ENCODE results near the gene CACNA1S. TPM values are rescaled to one million over a fixed set of nuclear protein-coding genes. Genes with fewer than 3 reads are reported as not detected.

The CACNA1S gene
- total and polyA plus RNA-seq, 2 donors = 0.05 to 0.09 TPM

DNA sequence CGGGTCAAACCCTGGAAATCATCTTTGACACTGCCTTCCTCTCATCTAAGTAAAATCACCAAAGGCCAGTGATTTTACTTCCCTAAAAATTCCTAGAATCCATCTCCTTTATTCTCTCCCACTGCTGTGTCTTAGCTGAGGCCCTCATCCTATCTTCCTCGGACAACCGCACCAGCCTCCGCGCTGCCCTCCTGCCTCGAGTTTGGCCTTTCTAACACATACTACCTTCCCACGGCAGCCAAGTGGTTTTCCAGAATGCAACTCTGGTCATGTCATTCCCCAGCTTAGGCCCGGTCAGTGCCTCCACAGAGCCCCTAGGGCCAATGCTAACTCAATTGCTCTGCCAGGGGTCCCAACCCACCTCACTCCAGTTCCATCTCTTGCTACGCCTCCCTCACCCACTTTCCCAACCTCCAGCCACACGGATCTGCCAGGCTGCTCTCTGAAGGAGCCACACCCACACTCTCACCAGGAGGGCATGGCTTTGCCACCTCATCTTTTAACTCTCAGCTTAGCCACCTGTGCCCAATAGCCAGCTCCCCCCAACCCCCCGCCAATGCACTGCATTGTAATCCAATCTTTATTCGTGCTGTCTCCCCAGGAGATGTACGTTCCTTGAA, 35.3 kb upstream of the CACNA1S start:
- DNase-seq (ENCODE audit: low read depth in 6 of 9, low spot score in 9 of 9) = no peak
- no peaks in the 10 kb centered on the region for H3K4me1 ChIP-seq (ENCODE audit: control insufficient read depth in 2 of 2, insufficient read depth in 2 of 2, low read length in 2 of 2)
- H3K36me3 ChIP-seq (ENCODE audit: control insufficient read depth in 2 of 2, insufficient read depth in 2 of 2, low read length in 1 of 2) = peaks cover 46 to 59% of the 10 kb centered on the region in 2 donors
- H3K9me3 ChIP-seq (ENCODE audit: control insufficient read depth in 2 of 2, insufficient read depth in 1 of 2, low read length in 1 of 2) = no peaks in the 10 kb centered on the region
- H3K4me3 ChIP-seq (ENCODE audit: low read length in 2 of 2) = no peak overlapping the region
- no peaks in the 10 kb centered on the region for H3K27me3 ChIP-seq (ENCODE audit: control insufficient read depth in 2 of 2, insufficient read depth in 1 of 2, low read length in 1 of 2)
- WGBS = 88% methylated on average over 13 of the region's 13 CpGs
- no peak overlapping the region for H3K27ac ChIP-seq (ENCODE audit: low read depth in 1 of 2, low read length in 1 of 2)

DNA sequence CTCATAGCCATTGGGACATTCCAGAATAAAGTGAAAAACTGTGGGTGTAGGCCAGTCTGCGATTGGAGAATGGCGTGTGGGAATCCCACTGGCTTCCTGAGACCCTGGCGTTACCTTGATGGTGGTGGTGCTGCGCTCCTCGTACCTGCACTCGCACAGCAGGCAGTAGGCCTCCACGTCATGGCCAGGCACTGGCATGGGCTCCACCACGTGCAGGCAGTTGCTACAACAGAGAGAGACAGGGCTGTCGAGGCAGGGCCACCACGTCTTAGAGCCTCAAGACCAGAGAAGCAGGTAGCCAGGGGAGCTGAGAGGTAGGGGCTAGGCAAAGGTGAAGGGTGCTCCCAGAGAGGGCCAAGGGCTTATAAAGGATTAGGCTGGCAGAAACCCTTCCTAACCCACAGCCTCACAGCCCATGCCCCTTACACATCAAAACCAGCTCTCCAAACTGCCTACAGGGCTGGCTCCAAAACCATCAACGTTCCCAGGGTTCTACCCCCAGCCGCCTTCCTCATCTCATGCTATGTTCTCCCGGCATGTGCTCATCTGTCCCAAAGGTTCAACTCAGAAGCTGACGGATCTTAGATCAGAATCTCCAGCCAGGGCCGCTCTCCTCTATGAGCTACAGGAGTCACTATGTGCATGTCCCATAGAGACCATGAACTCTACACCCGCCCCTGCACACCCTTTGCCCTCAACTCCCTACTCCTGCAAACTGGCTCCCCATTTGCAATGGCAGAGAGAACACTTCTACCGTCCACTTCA, 34.6 kb upstream of the CACNA1S start:
- Histone ChIP-seq H3K27me3 (ENCODE audit: control insufficient read depth in 2 of 2, insufficient read depth in 1 of 2, low read length in 1 of 2) (no peaks in the 10 kb centered on the region), H3K9me3 (ENCODE audit: control insufficient read depth in 2 of 2, insufficient read depth in 1 of 2, low read length in 1 of 2) (no peaks in the 10 kb centered on the region), H3K27ac (ENCODE audit: low read depth in 1 of 2, low read length in 1 of 2) (no peak overlapping the region), H3K4me1 (ENCODE audit: control insufficient read depth in 2 of 2, insufficient read depth in 2 of 2, low read length in 2 of 2) (no peaks in the 10 kb centered on the region), H3K36me3 (ENCODE audit: control insufficient read depth in 2 of 2, insufficient read depth in 2 of 2, low read length in 1 of 2) (peaks cover 50 to 61% of the 10 kb centered on the region in 2 donors), H3K4me3 (ENCODE audit: low read length in 2 of 2) (no peak overlapping the region)
- no peak for DNase-seq (ENCODE audit: low read depth in 6 of 9, low spot score in 9 of 9)
- 93% methylated on average over 17 of the region's 17 CpGs for WGBS

DNA sequence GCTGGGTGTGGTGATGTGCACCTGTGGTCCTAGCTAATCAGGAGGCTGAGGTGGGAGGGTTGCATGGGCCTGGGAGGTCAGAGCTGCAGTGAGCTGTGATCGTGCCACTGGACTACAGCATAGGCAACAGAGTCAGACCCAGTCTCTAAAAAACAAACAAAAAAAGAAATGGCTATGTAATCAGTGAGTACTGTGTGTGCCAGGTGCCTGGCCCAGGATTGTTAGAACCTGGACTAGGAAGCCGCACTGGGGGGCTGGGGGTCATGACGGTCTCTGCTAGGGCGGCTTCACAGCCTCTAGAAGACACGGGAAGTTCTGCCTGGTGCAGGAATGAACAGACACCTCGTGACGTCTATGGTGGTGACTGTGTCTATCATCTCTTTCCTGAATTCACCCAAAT, 33.6 kb upstream of the CACNA1S start:
- Histone ChIP-seq H3K36me3 (ENCODE audit: control insufficient read depth in 2 of 2, insufficient read depth in 2 of 2, low read length in 1 of 2) (peaks cover 52 to 61% of the 10 kb centered on the region in 2 donors), H3K9me3 (ENCODE audit: control insufficient read depth in 2 of 2, insufficient read depth in 1 of 2, low read length in 1 of 2) (no peaks in the 10 kb centered on the region), H3K4me3 (ENCODE audit: low read length in 2 of 2) (no peak overlapping the region), H3K27ac (ENCODE audit: low read depth in 1 of 2, low read length in 1 of 2) (no peak overlapping the region), H3K4me1 (ENCODE audit: control insufficient read depth in 2 of 2, insufficient read depth in 2 of 2, low read length in 2 of 2) (no peaks in the 10 kb centered on the region), H3K27me3 (ENCODE audit: control insufficient read depth in 2 of 2, insufficient read depth in 1 of 2, low read length in 1 of 2) (no peaks in the 10 kb centered on the region)
- 90% methylated on average over 7 of the region's 7 CpGs for WGBS
- DNase-seq (ENCODE audit: low read depth in 6 of 9, low spot score in 9 of 9) = no peak

GRCh38 chr1:201145132-201145531, 32.9 kb upstream of the CACNA1S start:
- no peaks in the 10 kb centered on the region for H3K4me1 ChIP-seq (ENCODE audit: control insufficient read depth in 2 of 2, insufficient read depth in 2 of 2, low read length in 2 of 2)
- WGBS = over 99% methylated on average over 3 of the region's 3 CpGs
- no peaks in the 10 kb centered on the region for H3K27me3 ChIP-seq (ENCODE audit: control insufficient read depth in 2 of 2, insufficient read depth in 1 of 2, low read length in 1 of 2)
- peaks cover 48 to 57% of the 10 kb centered on the region in 2 donors for H3K36me3 ChIP-seq (ENCODE audit: control insufficient read depth in 2 of 2, insufficient read depth in 2 of 2, low read length in 1 of 2)
- DNase-seq (ENCODE audit: low read depth in 6 of 9, low spot score in 9 of 9) = no peak
- no peaks in the 10 kb centered on the region for H3K9me3 ChIP-seq (ENCODE audit: control insufficient read depth in 2 of 2, insufficient read depth in 1 of 2, low read length in 1 of 2)
- H3K4me3 ChIP-seq (ENCODE audit: low read length in 2 of 2) = no peak overlapping the region
- H3K27ac ChIP-seq (ENCODE audit: low read depth in 1 of 2, low read length in 1 of 2) = no peak overlapping the region

- Histone ChIP-seq H3K4me1 (ENCODE audit: control insufficient read depth in 2 of 2, insufficient read depth in 2 of 2, low read length in 2 of 2) (no peaks in the 10 kb centered on the region), H3K27me3 (ENCODE audit: control insufficient read depth in 2 of 2, insufficient read depth in 1 of 2, low read length in 1 of 2) (no peaks in the 10 kb centered on the region), H3K4me3 (ENCODE audit: low read length in 2 of 2) (no peak overlapping the region), H3K36me3 (ENCODE audit: control insufficient read depth in 2 of 2, insufficient read depth in 2 of 2, low read length in 1 of 2) (peaks cover 51 to 62% of the 10 kb centered on the region in 2 donors), H3K27ac (ENCODE audit: low read depth in 1 of 2, low read length in 1 of 2) (no peak overlapping the region), H3K9me3 (ENCODE audit: control insufficient read depth in 2 of 2, insufficient read depth in 1 of 2, low read length in 1 of 2) (no peaks in the 10 kb centered on the region)
- WGBS = 79% methylated on average over 5 of the region's 5 CpGs
- no peak for DNase-seq (ENCODE audit: low read depth in 6 of 9, low spot score in 9 of 9)
These were observed 32.5 kb upstream of the CACNA1S start for GRCh38 chr1:201144701-201145100.

GRCh38 chr1:201143726-201144635, 31.8 kb upstream of the CACNA1S start:
- WGBS = 95% methylated on average over 18 of the region's 18 CpGs
- no peaks in the 10 kb centered on the region for H3K4me1 ChIP-seq (ENCODE audit: control insufficient read depth in 2 of 2, insufficient read depth in 2 of 2, low read length in 2 of 2)
- no peaks in the 10 kb centered on the region for H3K9me3 ChIP-seq (ENCODE audit: control insufficient read depth in 2 of 2, insufficient read depth in 1 of 2, low read length in 1 of 2)
- DNase-seq (ENCODE audit: low read depth in 6 of 9, low spot score in 9 of 9) = no peak
- peaks cover 51 to 69% of the 10 kb centered on the region in 2 donors for H3K36me3 ChIP-seq (ENCODE audit: control insufficient read depth in 2 of 2, insufficient read depth in 2 of 2, low read length in 1 of 2)
- no peak overlapping the region for H3K27ac ChIP-seq (ENCODE audit: low read depth in 1 of 2, low read length in 1 of 2)
- H3K4me3 ChIP-seq (ENCODE audit: low read length in 2 of 2) = no peak overlapping the region
- no peaks in the 10 kb centered on the region for H3K27me3 ChIP-seq (ENCODE audit: control insufficient read depth in 2 of 2, insufficient read depth in 1 of 2, low read length in 1 of 2)

DNA sequence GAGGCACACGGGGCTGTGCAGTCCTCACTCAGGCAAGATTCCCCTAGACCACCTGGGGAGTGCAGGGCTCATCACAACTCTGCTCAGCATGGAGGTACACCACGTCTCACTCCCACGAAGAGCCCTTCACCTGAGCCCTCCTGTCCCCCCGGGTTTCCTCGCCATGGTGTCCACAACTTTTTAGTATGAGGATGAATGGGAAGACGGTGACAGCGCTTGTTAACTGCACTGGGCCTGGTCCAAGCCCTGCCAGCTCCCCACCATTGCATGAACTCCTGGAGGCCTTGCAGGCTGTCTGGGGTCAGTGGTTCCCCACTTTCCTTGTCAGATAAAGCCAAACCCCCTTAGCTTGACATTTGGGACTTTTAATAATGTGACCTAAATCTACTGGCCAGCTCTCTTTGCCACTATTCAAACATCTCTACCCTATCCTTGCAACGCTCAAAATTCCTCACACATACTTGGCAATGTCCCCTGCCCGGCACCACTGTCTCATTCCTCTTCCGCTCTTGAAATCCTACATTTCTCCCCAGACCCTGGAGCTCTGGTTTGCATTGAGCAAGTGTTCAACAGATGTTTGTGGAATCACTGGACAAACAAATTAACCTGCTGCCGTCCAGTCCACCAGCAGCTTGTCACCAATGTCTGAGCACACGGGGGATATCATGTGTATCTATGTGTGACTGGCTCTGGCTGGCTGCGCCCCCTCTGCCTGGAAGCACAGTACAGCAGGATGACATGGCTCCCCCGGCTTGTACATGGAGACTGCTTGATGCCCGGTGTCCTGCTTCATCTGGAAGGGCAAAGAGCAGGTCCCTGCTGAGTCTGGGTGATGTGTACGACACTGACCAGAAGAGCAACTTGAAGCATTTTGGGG, 30.9 kb upstream of the CACNA1S start:
- WGBS = 97% methylated on average over 16 of the region's 16 CpGs
- Histone ChIP-seq H3K9me3 (ENCODE audit: control insufficient read depth in 2 of 2, insufficient read depth in 1 of 2, low read length in 1 of 2) (no peaks in the 10 kb centered on the region), H3K36me3 (ENCODE audit: control insufficient read depth in 2 of 2, insufficient read depth in 2 of 2, low read length in 1 of 2) (peaks cover 50 to 70% of the 10 kb centered on the region in 2 donors), H3K4me3 (ENCODE audit: low read length in 2 of 2) (no peak overlapping the region), H3K27me3 (ENCODE audit: control insufficient read depth in 2 of 2, insufficient read depth in 1 of 2, low read length in 1 of 2) (no peaks in the 10 kb centered on the region), H3K27ac (ENCODE audit: low read depth in 1 of 2, low read length in 1 of 2) (no peak overlapping the region), H3K4me1 (ENCODE audit: control insufficient read depth in 2 of 2, insufficient read depth in 2 of 2, low read length in 2 of 2) (no peaks in the 10 kb centered on the region)
- DNase-seq (ENCODE audit: low read depth in 6 of 9, low spot score in 9 of 9) = no peak

- no peak for DNase-seq (ENCODE audit: low read depth in 6 of 9, low spot score in 9 of 9)
- Histone ChIP-seq H3K27me3 (ENCODE audit: control insufficient read depth in 2 of 2, insufficient read depth in 1 of 2, low read length in 1 of 2) (no peaks in the 10 kb centered on the region), H3K9me3 (ENCODE audit: control insufficient read depth in 2 of 2, insufficient read depth in 1 of 2, low read length in 1 of 2) (no peaks in the 10 kb centered on the region), H3K27ac (ENCODE audit: low read depth in 1 of 2, low read length in 1 of 2) (no peak overlapping the region), H3K4me3 (ENCODE audit: low read length in 2 of 2) (no peak overlapping the region), H3K4me1 (ENCODE audit: control insufficient read depth in 2 of 2, insufficient read depth in 2 of 2, low read length in 2 of 2) (no peaks in the 10 kb centered on the region), H3K36me3 (ENCODE audit: control insufficient read depth in 2 of 2, insufficient read depth in 2 of 2, low read length in 1 of 2) (peaks cover 50 to 66% of the 10 kb centered on the region in 2 donors)
- WGBS = 97% methylated on average over 16 of the region's 16 CpGs
These were observed 30.0 kb upstream of the CACNA1S start for GRCh38 chr1:201142011-201142848.
